Stimulated activated CD8-positive, alpha-beta memory T cell treated with anti-CD3 and anti-CD28 coated beads, Interleukin-15, amount 100 ng/mL, for 48 hours (primary cell): ENCODE data around the gene KERA.

Source experiments
- DNase-seq, 2 donors: peaks; one replicate each; pipeline ENCODE4 v3.0.0-alpha.2; 2020; ENCODE audit warnings: low read depth in 2 of 2

Gene KERA

GRCh38 chr12:91009319-91009950 is 48.4 kb downstream of the KERA start:
- DNase-seq, result no peak

- DNase-seq, result no peak
Observed at GRCh38 chr12:91007531-91008290, 50.1 kb downstream of the KERA start.

GRCh38 chr12:91004872-91005271 is 53.0 kb downstream of the KERA start, which contains the start of gene EPYC:
Gene EPYC (minus strand): TSS chr12:91004972. CDS start chr12:91002565, 2,407 bp downstream.
- no peak for DNase-seq

GRCh38 chr12:91003737-91004136 is 54.1 kb downstream of the KERA start:
- no peak for DNase-seq

GRCh38 chr12:91001306-91001705 is 56.5 kb downstream of the KERA start:
- DNase-seq, result no peak
